ENCODE data around the gene SOX9.
"Not testable (repeated sequence)": the region's sequence is repeated elsewhere in the genome, so short reads cannot be mapped to it uniquely, and the experiment has no call there.

The SOX9 gene

DNA sequence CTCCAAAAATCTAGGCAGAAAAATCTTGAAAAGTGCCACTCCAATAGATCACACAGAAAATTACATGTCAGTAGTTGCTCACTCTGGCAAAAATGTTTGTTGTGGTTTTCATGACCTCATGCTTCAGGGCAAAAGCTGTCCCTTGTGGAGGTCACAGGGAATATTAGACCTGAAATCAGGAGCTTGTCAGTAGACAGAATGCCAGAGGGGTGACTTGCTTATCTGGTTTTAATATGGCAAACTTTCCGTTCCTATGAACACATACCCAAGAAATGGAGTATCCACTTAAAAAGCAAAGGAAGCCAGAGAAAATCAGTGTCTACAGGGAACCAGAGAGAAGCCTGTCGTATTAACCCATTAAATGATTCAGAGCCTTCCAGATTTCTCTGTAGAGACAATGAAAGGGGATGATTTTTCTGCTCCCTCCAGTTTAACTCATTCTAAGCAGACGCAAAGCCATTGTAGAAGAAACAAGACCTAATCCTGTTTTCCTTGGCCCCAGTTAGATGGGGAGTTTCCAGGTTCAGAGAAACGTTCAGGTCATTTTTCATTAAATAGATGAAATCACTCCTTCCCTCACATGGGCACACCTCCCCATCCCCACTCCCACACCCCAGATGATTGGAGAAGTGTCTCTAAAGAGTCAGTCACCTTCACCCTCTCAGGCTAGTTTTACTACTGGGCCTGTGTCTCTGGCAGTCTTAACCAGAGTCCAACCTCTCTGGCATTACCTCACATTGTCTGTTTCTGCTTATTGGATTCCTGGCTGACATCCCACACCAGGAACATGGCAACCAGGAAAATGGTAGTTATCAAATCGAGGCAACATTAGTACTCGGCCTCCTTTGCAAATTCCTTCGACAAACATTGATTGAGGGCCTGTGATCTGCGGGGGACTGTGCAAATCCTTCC is 6.0 kb downstream of the SOX9 start:
- no peak for DNase-seq (ENCODE audit: low spot score)

DNA sequence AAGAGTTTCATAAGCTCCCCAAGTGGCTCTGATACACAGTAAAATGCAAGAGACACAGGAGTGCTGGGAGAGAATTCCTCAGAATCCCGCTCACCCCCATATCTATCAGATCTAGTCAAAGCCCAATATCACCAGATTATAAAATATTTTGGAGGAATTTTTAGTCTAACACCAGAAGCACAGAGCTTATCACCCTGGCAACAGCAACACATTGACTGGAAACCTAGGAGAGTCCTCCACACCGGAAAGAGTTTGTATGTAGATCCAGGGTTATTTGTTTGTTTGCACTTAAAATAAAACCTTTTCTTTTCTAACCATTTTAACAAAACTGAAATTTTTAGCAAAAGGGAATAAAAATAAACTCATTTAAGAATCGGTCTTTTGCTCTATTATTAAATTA is 7.2 kb downstream of the SOX9 start:
- no peak for DNase-seq (ENCODE audit: low spot score)

DNA sequence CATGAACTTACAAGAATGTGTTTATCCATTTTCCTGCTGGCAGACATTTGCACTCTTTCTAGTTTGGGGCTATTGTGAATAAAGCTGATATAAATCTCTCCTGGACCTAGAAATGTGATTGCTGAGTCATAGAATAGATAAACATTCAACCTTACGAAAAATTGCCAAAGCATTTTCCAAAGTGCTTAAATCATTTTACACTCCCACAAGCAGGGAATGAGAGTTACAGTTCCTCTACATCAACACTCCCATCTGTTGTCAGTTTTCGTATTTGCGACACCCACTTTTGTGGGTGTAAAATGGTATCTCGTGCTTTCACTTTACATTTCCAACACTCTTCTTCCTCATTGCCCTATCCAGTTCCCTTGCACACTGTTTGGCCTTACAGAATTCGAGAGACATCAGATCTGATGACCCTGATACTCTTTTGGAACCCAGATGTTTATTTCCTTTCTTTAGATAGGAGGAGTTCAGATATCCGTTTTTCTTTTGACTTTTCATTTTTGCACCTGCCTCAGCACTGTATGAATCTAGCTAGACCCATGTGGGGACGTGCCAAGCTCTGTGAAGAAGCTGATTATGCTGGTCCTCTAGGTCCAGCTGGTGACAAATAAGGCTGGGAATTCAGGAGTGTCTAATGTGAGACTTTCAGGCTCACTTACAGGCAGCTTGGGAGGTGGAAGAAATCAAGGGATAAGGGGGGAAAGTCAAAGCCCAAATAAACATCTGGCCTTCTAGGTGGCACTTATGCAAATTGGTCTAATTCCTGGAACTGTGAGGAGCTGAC is 14.0 kb downstream of the SOX9 start:
- no peak for DNase-seq (ENCODE audit: low spot score)

DNA sequence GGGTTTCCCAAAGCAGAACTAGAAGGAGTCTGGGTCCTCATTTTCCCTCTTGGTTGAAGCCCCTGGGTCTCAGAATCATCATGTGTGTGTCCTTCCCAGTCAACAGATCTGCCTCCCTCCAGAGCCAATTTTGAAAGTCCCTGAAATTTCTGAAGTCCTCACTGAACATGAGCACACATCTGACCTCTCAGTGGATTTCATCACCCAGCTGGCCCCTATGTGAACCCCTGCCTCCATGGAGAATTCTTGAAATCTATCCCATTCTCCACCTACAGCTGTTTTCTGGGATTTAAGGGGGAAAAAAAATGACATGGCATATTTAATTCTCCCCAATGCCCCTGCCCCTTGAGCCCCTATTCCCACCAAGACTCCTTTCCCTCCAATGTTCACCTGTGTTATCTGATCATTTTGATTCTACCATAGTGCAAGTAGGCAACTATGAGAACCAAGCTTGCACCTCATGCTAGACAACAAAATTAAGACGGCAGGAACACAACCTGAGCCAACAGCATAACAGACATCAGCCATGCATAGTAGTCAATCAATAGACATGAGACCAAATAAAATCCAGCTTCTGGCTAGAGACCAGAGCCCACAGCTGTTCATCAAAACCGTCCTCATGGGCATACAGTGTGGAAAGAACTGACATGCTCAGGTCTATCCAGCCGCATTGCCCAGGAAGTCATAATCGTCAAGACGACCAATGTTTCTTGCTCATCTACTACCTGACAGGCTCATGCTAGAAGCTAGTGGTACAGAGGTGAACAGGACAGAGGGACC is 14.9 kb downstream of the SOX9 start:
- no peak for DNase-seq (ENCODE audit: low spot score)

DNA sequence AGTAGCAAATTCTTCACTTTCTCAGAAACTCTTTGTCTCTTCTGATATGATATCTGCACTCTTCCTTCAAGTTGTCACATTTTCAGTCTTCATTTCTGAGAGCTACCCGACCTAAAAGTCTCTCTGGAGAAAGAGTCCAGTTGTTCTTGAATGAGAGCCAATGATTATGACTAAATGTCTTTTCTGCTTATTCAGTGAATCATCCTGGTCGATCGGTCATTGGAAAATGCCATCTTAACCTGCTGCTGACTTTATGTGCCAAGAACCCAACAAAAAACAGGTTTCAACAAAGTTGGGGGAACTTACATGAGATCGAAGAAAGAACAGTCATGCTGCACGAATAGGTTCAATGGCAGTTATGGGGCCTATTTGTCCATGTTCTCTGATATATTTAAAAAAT is 15.9 kb downstream of the SOX9 start:
- no peak for DNase-seq (ENCODE audit: low spot score)

DNA sequence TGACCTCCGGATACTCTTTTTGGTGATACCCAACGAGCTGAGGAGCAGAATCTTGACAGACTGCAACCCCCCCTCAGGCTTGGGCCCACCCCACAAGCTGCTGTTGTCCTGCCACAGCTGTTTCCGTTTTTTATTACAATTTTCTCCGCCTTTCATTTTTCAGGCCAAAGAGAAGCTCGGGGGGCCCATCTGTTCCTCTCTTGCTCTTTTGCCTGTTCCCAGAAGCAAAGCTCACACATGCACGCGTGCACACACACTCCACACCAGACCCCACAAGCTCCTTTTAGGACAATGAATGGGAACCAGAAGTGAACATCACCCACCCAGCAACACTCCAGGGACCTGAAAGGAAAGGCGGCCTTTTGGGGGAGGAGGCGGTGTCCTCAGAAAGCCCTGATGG is 16.3 kb downstream of the SOX9 start:
- no peak for DNase-seq (ENCODE audit: low spot score)

DNA sequence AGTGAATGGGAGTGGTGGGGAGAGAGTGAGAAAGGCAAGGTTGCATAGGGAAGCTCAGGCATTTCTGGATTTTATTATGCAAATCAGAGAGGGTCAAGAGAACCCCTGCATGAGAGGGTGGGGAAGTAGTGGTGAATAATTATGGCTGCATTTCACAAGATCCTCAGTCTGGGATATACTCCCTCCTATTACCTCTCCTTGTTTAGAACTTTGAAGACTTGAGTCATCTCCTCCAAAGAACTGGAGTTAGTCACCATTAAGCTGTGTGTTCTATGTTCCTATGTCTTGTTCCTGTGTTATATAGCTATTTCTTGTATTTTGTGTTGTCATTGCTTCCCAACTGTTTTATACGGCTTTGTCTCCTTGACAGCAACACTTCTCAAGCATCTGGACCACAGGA is 18.4 kb downstream of the SOX9 start:
- DNase-seq (ENCODE audit: low spot score) = no peak

DNA sequence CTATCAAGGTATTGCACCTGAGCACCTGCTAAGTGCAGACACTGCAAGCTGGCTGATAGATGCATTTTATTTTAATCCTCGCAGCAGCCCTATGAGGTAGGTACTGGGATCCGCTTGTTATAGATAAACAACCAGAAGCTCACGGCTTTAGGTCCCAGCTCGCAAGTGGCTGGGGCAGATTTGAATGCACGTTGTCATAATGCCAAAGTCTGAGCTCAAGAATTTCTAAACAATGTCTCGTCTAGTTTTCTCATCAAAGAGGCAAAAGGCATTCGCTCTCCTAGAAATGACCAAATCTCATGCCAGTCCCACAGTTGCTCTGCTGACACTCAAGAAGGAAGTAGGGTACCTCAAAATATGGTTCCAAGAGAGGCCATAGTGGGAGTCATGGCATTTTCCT is 20.5 kb downstream of the SOX9 start:
- no peak for DNase-seq (ENCODE audit: low spot score)

- DNase-seq (ENCODE audit: low spot score) = not testable (repeated sequence)
Measured at GRCh38 chr17:72142097-72142496, 21.3 kb downstream of the SOX9 start.

GRCh38 chr17:72142614-72143013 is 21.8 kb downstream of the SOX9 start:
- DNase-seq (ENCODE audit: low spot score) = no peak

GRCh38 chr17:72143245-72143644 is 22.4 kb downstream of the SOX9 start:
- no peak for DNase-seq (ENCODE audit: low spot score)

GRCh38 chr17:72144101-72144500 is 23.3 kb downstream of the SOX9 start:
- no peak for DNase-seq (ENCODE audit: low spot score)

- no peak for DNase-seq (ENCODE audit: low spot score)
Measured at GRCh38 chr17:72145562-72145961, 24.7 kb downstream of the SOX9 start.

DNA sequence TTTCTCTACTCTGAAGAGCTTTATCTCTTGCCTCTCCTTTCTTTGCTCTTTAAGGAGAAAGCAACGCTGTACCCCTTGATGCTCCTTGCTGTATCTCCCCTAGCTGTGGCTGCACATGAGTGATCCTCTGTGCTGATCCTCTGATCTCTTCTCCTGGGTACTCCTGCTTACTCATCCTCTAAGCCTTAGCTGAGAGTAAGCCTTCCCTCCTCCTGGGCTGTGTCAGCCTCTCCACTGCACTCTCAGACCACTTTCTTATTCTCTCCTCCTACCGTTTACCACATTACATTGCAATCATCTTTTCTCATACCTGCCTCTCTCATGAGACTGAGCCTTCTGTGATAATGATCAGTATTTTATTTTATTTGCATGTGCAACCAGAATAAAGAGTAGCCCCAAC is 25.1 kb downstream of the SOX9 start:
- no peak for DNase-seq (ENCODE audit: low spot score)

DNA sequence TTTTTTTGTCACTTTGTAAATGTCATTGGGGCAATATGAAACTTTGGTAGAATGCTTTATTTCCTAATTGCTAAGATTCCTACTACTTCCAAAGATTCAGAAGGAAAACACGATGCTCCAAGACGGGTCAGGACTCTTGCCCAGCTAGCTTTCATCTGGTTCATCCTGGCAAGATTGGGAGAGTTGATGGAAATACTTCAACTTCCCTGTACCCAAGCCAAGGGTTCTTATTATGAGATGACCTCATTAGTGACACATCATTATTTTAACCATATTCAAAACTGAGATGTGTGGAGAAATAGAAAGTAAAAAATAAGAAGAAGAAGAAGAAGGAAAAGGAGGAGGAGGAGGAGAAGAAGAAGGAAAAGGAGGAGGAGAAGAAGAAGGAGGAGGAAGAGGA is 25.6 kb downstream of the SOX9 start:
- no peak for DNase-seq (ENCODE audit: low spot score)

- DNase-seq (ENCODE audit: low spot score) = no peak
Measured at GRCh38 chr17:72150632-72151460, 30.0 kb downstream of the SOX9 start.

DNA sequence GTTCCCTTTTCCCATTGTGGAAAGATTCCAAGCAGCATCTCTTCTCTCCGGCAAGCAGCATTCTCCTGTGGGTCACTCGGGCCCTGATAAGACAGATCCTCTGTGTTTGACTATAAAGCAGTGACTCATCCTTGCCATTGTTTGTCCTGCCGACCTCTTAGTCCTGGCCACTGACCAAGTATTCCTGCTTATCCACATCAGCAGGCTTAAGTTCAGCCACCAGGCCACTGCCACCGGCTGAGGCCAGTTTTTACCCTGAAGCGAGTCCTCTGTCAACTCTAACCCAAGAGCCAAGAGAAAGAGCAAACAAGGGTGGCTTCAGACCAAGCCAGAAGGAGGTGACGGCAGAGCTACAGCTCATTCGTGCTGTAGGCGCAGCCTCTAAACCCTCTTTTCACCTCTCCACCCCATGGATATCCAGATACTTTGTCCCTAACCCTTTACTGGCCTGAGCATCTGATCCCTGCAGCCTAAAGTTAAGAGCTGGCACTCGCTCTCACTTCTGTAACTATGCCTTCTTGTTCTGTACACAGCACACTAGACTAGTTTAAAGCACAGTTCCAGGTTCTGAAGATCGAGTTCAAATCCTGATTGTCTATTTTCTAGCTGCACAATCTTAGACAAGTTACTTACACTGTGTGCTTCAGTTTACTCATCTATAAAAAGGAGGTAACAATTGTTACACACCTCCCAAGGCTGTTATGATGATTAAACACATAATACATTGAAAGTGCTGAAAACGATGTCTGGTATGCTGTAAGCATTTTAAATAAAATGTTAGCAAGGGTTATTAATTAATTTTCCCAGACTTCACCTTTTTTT is 31.0 kb downstream of the SOX9 start:
- peak; percentile 68 for DNase-seq (ENCODE audit: low spot score)

DNA sequence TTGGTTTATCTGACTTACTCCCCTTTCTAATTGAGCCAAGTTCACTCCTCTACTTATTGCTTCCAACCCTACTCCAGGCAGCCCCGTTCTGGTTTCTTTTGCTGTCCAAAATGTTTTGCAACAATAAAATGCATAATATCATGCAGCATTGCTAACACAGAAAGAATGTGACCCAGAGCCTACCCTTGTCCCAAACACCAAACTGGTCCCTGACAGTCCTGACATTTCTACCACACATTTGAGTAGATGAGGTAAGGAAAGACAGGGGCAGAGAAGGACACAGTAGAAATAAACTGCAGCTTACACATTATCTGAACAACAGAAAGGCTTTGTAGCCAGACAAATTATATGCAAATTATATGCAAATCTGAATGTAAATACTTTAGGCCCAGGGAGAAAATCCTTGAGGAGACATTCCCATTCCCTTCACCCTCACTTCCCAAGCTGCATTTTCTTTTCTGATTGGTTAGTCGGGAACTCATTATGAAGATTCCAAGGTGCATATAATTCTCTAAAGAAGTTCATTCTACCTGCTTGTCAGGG is 31.6 kb downstream of the SOX9 start:
- DNase-seq (ENCODE audit: low spot score) = no peak

DNA sequence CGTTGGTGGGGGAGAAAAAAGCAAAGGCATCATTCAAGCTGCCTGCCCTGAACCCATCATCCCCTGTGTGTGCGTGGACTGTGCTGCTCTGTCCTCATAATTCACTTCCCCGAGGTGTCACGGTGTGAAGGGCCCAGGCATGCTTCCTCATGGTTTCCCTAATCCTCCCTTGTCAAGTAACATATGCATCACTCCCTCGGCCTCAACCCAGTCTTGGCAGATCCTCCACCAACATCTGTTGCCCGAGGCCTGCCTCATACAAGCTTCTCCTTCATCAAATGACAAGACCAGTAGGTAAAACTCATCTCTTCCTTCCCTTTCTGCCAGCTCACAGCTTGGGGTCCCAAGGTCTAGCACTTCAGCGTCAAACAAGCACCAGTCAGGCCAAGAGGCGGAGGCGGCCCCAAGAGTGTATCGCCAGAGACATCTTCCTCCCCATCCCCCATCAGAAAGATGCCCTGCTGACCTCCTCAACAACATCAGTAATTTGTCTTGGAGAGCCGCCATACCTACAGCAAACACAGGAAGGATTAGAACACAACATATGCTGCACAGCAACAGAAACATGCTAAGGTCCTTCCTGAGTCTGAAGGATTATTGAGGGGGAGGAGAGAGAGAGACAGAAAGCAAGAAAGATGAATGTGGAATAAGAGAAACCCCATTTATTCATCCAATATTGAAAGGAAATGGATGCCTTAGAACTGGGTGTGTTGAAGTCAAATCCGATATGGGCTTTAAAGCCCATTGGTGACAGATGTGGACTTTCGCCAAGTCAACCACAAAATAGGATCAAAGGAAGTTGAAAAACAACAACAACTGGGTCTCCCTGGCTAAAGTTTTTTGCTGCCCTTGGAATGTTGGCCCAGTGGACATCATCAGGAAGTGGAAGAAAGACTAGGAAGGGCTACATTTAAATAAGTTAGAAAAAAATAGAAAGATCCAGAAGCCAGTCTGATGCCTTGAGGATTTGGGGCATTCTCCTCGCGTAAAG is 38.4 kb downstream of the SOX9 start:
- no peak for DNase-seq (ENCODE audit: low spot score)

Measured in ecto neural progenitor cell (in vitro differentiated cells).